AML-193 (cell line): ENCODE data around the gene CMPK1.

Experiments
- DNase-seq, 2 experiments: peaks; one replicate each; lab custom pipeline; 2025; lab: John Stamatoyannopoulos, UW

CMPK1 gene

GRCh38 chr1:47396671-47397196 is 63.1 kb downstream of the CMPK1 start:
- DNase-seq: no peak

- DNase-seq: no peak
Measured at GRCh38 chr1:47399138-47399845, 65.7 kb downstream of the CMPK1 start.

- DNase-seq: no peak
Measured at GRCh38 chr1:47399846-47400155, 66.2 kb downstream of the CMPK1 start.

- no peak for DNase-seq
Measured at GRCh38 chr1:47401761-47402160, 68.2 kb downstream of the CMPK1 start.

- no peak for DNase-seq
Measured at GRCh38 chr1:47402591-47402990, 69.0 kb downstream of the CMPK1 start.

- no peak for DNase-seq
Measured at GRCh38 chr1:47403321-47403910, 69.8 kb downstream of the CMPK1 start.

- DNase-seq: no peak
Measured at GRCh38 chr1:47405697-47406096, 72.1 kb downstream of the CMPK1 start.

- no peak for DNase-seq
Measured at GRCh38 chr1:47406966-47407365, 73.4 kb downstream of the CMPK1 start.

- DNase-seq: no peak
Measured at GRCh38 chr1:47407481-47407880, 73.9 kb downstream of the CMPK1 start.

GRCh38 chr1:47409311-47410067 is 75.9 kb downstream of the CMPK1 start:
- DNase-seq: no peak

GRCh38 chr1:47410068-47410455 is 76.5 kb downstream of the CMPK1 start:
- no peak for DNase-seq

- DNase-seq: no peak
Measured at GRCh38 chr1:47411436-47411835, 77.8 kb downstream of the CMPK1 start.

- no peak for DNase-seq
Measured at GRCh38 chr1:47412437-47412836, 78.8 kb downstream of the CMPK1 start.

GRCh38 chr1:47415728-47416318 is 82.2 kb downstream of the CMPK1 start, which contains the start of gene FOXE3:
FOXE3 (plus strand) TSS chr1:47416285; CDS start chr1:47416316, 31 bp downstream.
- no peak for DNase-seq

GRCh38 chr1:47416319-47417169 is 83.0 kb downstream of the CMPK1 start:
- DNase-seq: no peak

GRCh38 chr1:47417170-47418044 is 83.8 kb downstream of the CMPK1 start:
- DNase-seq: no peak

GRCh38 chr1:47418122-47418521 is 84.5 kb downstream of the CMPK1 start:
- no peak for DNase-seq

GRCh38 chr1:47418681-47419325 is 85.2 kb downstream of the CMPK1 start:
- DNase-seq: no peak

GRCh38 chr1:47420547-47420946 is 87.0 kb downstream of the CMPK1 start:
- DNase-seq: no peak

GRCh38 chr1:47423872-47424271 is 90.3 kb downstream of the CMPK1 start:
- no peak for DNase-seq
